SK-N-SH (cell line): ENCODE data around the gene RBM4. TPM values are rescaled to one million over a fixed set of nuclear protein-coding genes. Genes with fewer than 3 reads are reported as not detected.

Experiments
- CTCF ChIA-PET: fragments of 300-600, 350-600 bp; formaldehyde crosslinking; extraction: SDS; loops from one replicate; lab custom pipeline; 2021; lab: Yijun Ruan, JAX
- POLR2A ChIA-PET: fragments of 350-600 bp; sonication (Branson Sonifier 250); formaldehyde crosslinking; extraction: SDS; loops from one replicate; lab custom pipeline; 2020; ENCODE audit warnings: antibody characterized with exemption, inconsistent platforms; lab: Yijun Ruan, JAX
- DNase-seq: peaks from one replicate; pipeline ENCODE4 v3.0.0; 2012
- H2AFZ ChIP-seq: fragments of 200-600 bp; sonication (generic); 2 replicates; pipeline ENCODE4 v1.8.1; 2016; ENCODE audit warnings: antibody characterized with exemption, mild to moderate bottlenecking, low read depth
- H3F3A ChIP-seq: fragments of 200-600 bp; sonication (generic); replicated peaks from 2 replicates; pipeline ENCODE3; 2016; ENCODE audit warnings: antibody characterized with exemption, mild to moderate bottlenecking; ENCODE audit not compliant: insufficient read depth
- H3K27ac ChIP-seq, 2 experiments: fragments of 200-500 bp in 1 of 2; fragments of 200-600 bp in 1 of 2; sonication (Bioruptor generic) in 1 of 2; sonication (generic), shearing (Covaris generic) in 1 of 2; 2 replicates each; pipeline versions ENCODE4 v1.5.1 to v1.6.1; 2014 to 2016; ENCODE audit warnings: low read depth in 2 of 2, inconsistent platforms in 1 of 2, low read length in 1 of 2, mild to moderate bottlenecking in 1 of 2, mixed read lengths in 1 of 2
- H3K27me3 ChIP-seq: fragments of 200-600 bp; sonication (generic), shearing (Covaris generic); 2 replicates; pipeline ENCODE4 v1.6.1; 2016; ENCODE audit warnings: mixed run types; ENCODE audit not compliant: insufficient read depth
- H3K36me3 ChIP-seq, 2 experiments: fragments of 200-500 bp in 1 of 2; fragments of 200-600 bp in 1 of 2; sonication (Bioruptor generic) in 1 of 2; sonication (generic) in 1 of 2; replicated peaks in 1 of 2; 2 replicates each; pipeline versions ENCODE3 to v1.5.1; 2014 to 2016; ENCODE audit warnings: low read length in 1 of 2, mild to moderate bottlenecking in 1 of 2; ENCODE audit not compliant: insufficient read depth in 2 of 2, control insufficient read depth in 1 of 2
- H3K4me1 ChIP-seq, 2 experiments: fragments of 200-500 bp in 1 of 2; fragments of 200-600 bp in 1 of 2; sonication (Bioruptor generic) in 1 of 2; sonication (generic), shearing (Covaris generic) in 1 of 2; 2 replicates each; pipeline versions ENCODE4 v1.5.1 to v1.6.1; 2014 to 2016; ENCODE audit warnings: low read depth in 1 of 2, low read length in 1 of 2, mixed run types in 1 of 2; ENCODE audit not compliant: insufficient read depth in 2 of 2, control insufficient read depth in 1 of 2
- H3K4me2 ChIP-seq: fragments of 200-600 bp; sonication (generic), shearing (Covaris generic); 2 replicates; pipeline ENCODE4 v1.6.1; 2017; ENCODE audit warnings: mixed run types
- H3K4me3 ChIP-seq, 2 experiments: fragments of 200-500 bp in 1 of 2; fragments of 200-600 bp in 1 of 2; sonication (Bioruptor generic) in 1 of 2; sonication (generic), shearing (Covaris generic) in 1 of 2; 2 replicates each; pipeline versions ENCODE4 v1.5.1 to v1.8.1; 2014 to 2016; ENCODE audit warnings: low read depth in 2 of 2, inconsistent platforms in 1 of 2, low read length in 1 of 2, mild to moderate bottlenecking in 1 of 2, mixed read lengths in 1 of 2, moderate library complexity in 1 of 2
- H3K79me2 ChIP-seq: fragments of 200-600 bp; sonication (generic); 2 replicates; pipeline ENCODE4 v1.8.1; 2017; ENCODE audit warnings: mild to moderate bottlenecking; ENCODE audit not compliant: insufficient read depth
- H3K9ac ChIP-seq: fragments of 200-600 bp; sonication (generic); 2 replicates; pipeline ENCODE4 v1.6.1; 2017; ENCODE audit warnings: mixed run types
- H3K9me2 ChIP-seq: fragments of 200-600 bp; sonication (generic); 2 replicates; pipeline ENCODE4 v1.6.1; 2017; ENCODE audit warnings: mixed run types
- H3K9me3 ChIP-seq: fragments of 200-600 bp; sonication (generic); 2 replicates; pipeline ENCODE4 v1.6.1; 2017; ENCODE audit warnings: mixed run types, mild to moderate bottlenecking, moderate library complexity
- H4K20me1 ChIP-seq: fragments of 200-600 bp; sonication (generic); 2 replicates; pipeline ENCODE4 v1.6.1; 2017; ENCODE audit warnings: mild to moderate bottlenecking, mixed run types; ENCODE audit not compliant: insufficient read depth
- CTCF ChIP-seq: fragments of 200-600 bp; sonication (generic); IDR thresholded peaks from 2 replicates; pipeline ENCODE4 v1.6.1; 2017; ENCODE audit warnings: antibody characterized with exemption, mild to moderate bottlenecking, moderate library complexity
- ELF1 ChIP-seq: IDR thresholded peaks from 2 replicates; pipeline ENCODE4 v1.4.0; 2012
- EZH2phosphoT487 ChIP-seq: fragments of 200-600 bp; sonication (generic); IDR thresholded peaks from 2 replicates; pipeline ENCODE4 v1.6.1; 2017; ENCODE audit warnings: low read depth, mixed run types, mild to moderate bottlenecking, antibody characterized with exemption, moderate library complexity, borderline replicate concordance
- FOXJ3 ChIP-seq: sonication (generic); formaldehyde crosslinking; IDR thresholded peaks from 2 replicates; pipeline ENCODE4 v1.5.1; 2020; ENCODE audit warnings: mild to moderate bottlenecking, missing genetic modification reagents
- FOXM1 ChIP-seq: IDR thresholded peaks from 2 replicates; pipeline ENCODE4 v1.4.0; 2012; ENCODE audit warnings: low read depth, mild to moderate bottlenecking
- GABPA ChIP-seq: IDR thresholded peaks from 2 replicates; pipeline ENCODE4 v1.4.0; 2012; ENCODE audit warnings: low read depth, mild to moderate bottlenecking
- GATA2 ChIP-seq: sonication (generic); formaldehyde crosslinking; IDR thresholded peaks from 2 replicates; pipeline ENCODE4 v1.5.0; 2020; ENCODE audit warnings: mild to moderate bottlenecking, missing genetic modification reagents
- JUND ChIP-seq: IDR thresholded peaks from 2 replicates; pipeline ENCODE4 v1.4.0; 2012
- MAX ChIP-seq: IDR thresholded peaks from 2 replicates; pipeline ENCODE4 v1.4.0; 2012; ENCODE audit warnings: low read depth
- MXI1 ChIP-seq: IDR thresholded peaks from 2 replicates; pipeline ENCODE4 v1.6.1; 2012; ENCODE audit warnings: mild to moderate bottlenecking, low read depth, low read length, improper control_type of control experiment
- PBX3 ChIP-seq: IDR thresholded peaks from 2 replicates; pipeline ENCODE4; 2012
- REST ChIP-seq: IDR thresholded peaks from 2 replicates; pipeline ENCODE4 v1.6.1; 2012; ENCODE audit warnings: mild to moderate bottlenecking, low read depth, low read length, moderate library complexity
- SIN3A ChIP-seq: IDR thresholded peaks from 2 replicates; pipeline ENCODE4 v1.6.1; 2012; ENCODE audit warnings: low read depth, mild to moderate bottlenecking, low read length, moderate library complexity, borderline replicate concordance
- USF1 ChIP-seq: IDR thresholded peaks from 2 replicates; pipeline ENCODE4 v1.4.0; 2012; ENCODE audit warnings: low read depth, borderline replicate concordance
- WGBS: methylation state at CpG from one replicate; pipeline ENCODE4 v1.1.6; 2017; ENCODE audit warnings: low lambda C conversion rate; 5-methylcytosine and 5-hydroxymethylcytosine counted together
- polyA plus RNA-seq, 3 experiments: library from polyadenylated mRNA; depleted of rRNA; stranded (reverse); fragments of >200 nt; gene quantifications; 2 replicates each; pipeline ENCODE4 v1.2.3, GENCODE V29; 2012

The RBM4 gene
- polyA plus RNA-seq, 1 of the 3 experiments (the other 2 are of a cell fraction), result 202 TPM

- no peak for TF ChIP-seq EZH2phosphoT487
- no peak for TF ChIP-seq FOXM1
- no peak for TF ChIP-seq GABPA
- no peak for TF ChIP-seq ELF1
Observed at GRCh38 chr11:66693356-66694055, 55.0 kb downstream of the RBM4 start (continued).

GRCh38 chr11:66694056-66694410, 55.5 kb downstream of the RBM4 start:
- H3K4me1 ChIP-seq, result no peaks in the 10 kb centered on the region
- no peak overlapping the region for H3K27ac ChIP-seq
- no peak overlapping the region for H3K4me2 ChIP-seq
- no peak overlapping the region for H3K4me3 ChIP-seq
- DNase-seq, result no peak
- H2AFZ ChIP-seq, result no peak overlapping the region
- POLR2A ChIA-PET, result no interaction called here
- no peak overlapping the region for H3K9ac ChIP-seq
- 80% methylated on average over 10 of the region's 13 CpGs for WGBS
- H3F3A ChIP-seq, result no peaks in the 10 kb centered on the region
- H3K36me3 ChIP-seq, result peaks cover 0 to 46% of the 10 kb centered on the region in 2 experiments
- H3K9me2 ChIP-seq, result no peaks in the 10 kb centered on the region
- CTCF ChIA-PET, result interaction anchor here (0.7 to 6.6 kb wide), 11 partner anchors 9 to 308 kb away, joined by 3 to 52 read pairs (median 3); partner anchors contain the start of gene C11orf86
- no peaks in the 10 kb centered on the region for H4K20me1 ChIP-seq
- TF ChIP-seq PBX3 (no peak), JUND (no peak), USF1 (no peak), CTCF (no peak), FOXJ3 (CRISPR knock-in tag) (no peak), GATA2 (CRISPR knock-in tag) (no peak), MAX (no peak), GABPA (no peak), REST (no peak), SIN3A (no peak), MXI1 (no peak)
- H3K79me2 ChIP-seq, result no peaks in the 10 kb centered on the region
- H3K9me3 ChIP-seq, result no peaks in the 10 kb centered on the region
- H3K27me3 ChIP-seq, result no peaks in the 10 kb centered on the region
